ENCODE results near the gene KCNK6.

The KCNK6 gene

GRCh38 chr19:38381138-38381537 lies 61.5 kb downstream of the KCNK6 start:
- ATAC-seq: no peak
- Mint-ChIP-seq H3K27ac (no peak overlapping the region), H3K4me3 (no peak overlapping the region), H3K9me3 (no peaks in the 10 kb centered on the region), H3K4me1 (peaks cover 32% of the 10 kb centered on the region), H3K27me3 (peaks cover 7% of the 10 kb centered on the region)
- DNase-seq: no peak
